HepG2 (cell line): ENCODE measurements around the gene CCM2. TPM values are rescaled to one million over a fixed set of nuclear protein-coding genes. Genes with fewer than 3 reads are reported as not detected.

Experiments
- ATF1 ChIP-seq: IDR thresholded peaks from 2 replicates; pipeline ENCODE4 v1.6.1; 2016; ENCODE audit warnings: mild to moderate bottlenecking, control low read depth
- HNRNPL ChIP-seq: fragments of 200-400 bp; formaldehyde crosslinking; IDR thresholded peaks from 2 replicates; pipeline ENCODE4 v1.6.1; 2017; ENCODE audit warnings: mild to moderate bottlenecking, low read depth, low read length
- MAF1 ChIP-seq: sonication (generic); formaldehyde crosslinking; IDR thresholded peaks from 2 replicates; pipeline ENCODE4 v1.5.0; 2020; ENCODE audit warnings: missing genetic modification reagents, borderline replicate concordance
- NR2F2 ChIP-seq: IDR thresholded peaks from 2 replicates; pipeline ENCODE4 v1.6.1; 2012; ENCODE audit warnings: low read depth, inconsistent platforms, borderline replicate concordance
- SIN3B ChIP-seq: fragments of 150-350 bp; IDR thresholded peaks from 2 replicates; pipeline ENCODE4 v1.6.1; 2014; ENCODE audit warnings: low read length
- ZBTB40 ChIP-seq, 2 experiments: fragments of 450-650 bp in 1 of 2; sonication (generic) in 1 of 2; formaldehyde crosslinking in 1 of 2; IDR thresholded peaks; 2 replicates each; pipeline versions ENCODE4 v1.6.1 to v1.8.0; 2016 to 2022; ENCODE audit warnings: antibody characterized with exemption in 1 of 2, mild to moderate bottlenecking in 1 of 2, missing genetic modification reagents in 1 of 2
- ZBTB7B ChIP-seq: sonication (generic); formaldehyde crosslinking; IDR thresholded peaks from 2 replicates; pipeline ENCODE4 v1.4.0; 2020; ENCODE audit warnings: missing genetic modification reagents
- ZEB1 ChIP-seq: IDR thresholded peaks from 2 replicates; pipeline ENCODE4 v1.6.1; 2012; ENCODE audit warnings: mild to moderate bottlenecking, low read depth, inconsistent platforms; ENCODE audit not compliant: insufficient replicate concordance
- ZNF143 ChIP-seq: sonication (generic); formaldehyde crosslinking; IDR thresholded peaks from 2 replicates; pipeline ENCODE4 v1.4.0; 2020; ENCODE audit warnings: missing genetic modification reagents
- ZNF256 ChIP-seq: sonication (generic); formaldehyde crosslinking; conservative IDR thresholded peaks from 2 replicates; pipeline ENCODE4 v1.4.0; 2020; ENCODE audit warnings: missing genetic modification reagents
- ZNF263 ChIP-seq: sonication (generic); formaldehyde crosslinking; IDR thresholded peaks from 2 replicates; pipeline ENCODE4 v1.4.0; 2020; ENCODE audit warnings: missing genetic modification reagents
- ZNF275 ChIP-seq: sonication (generic); formaldehyde crosslinking; IDR thresholded peaks from 2 replicates; pipeline ENCODE4 v1.8.0; 2022; ENCODE audit warnings: missing genetic modification reagents, mild to moderate bottlenecking, inconsistent platforms, borderline replicate concordance
- ZNF589 ChIP-seq: sonication (generic); formaldehyde crosslinking; conservative IDR thresholded peaks from 2 replicates; pipeline ENCODE4 v1.8.0; 2022; ENCODE audit warnings: mild to moderate bottlenecking, moderate library complexity, missing genetic modification reagents
- ZNF597 ChIP-seq: sonication (generic); formaldehyde crosslinking; IDR thresholded peaks from 2 replicates; pipeline ENCODE4 v1.5.0; 2020; ENCODE audit warnings: missing genetic modification reagents
- polyA plus RNA-seq, 8 experiments: library from polyadenylated mRNA; depleted of rRNA in 3 of 8; stranded (reverse) in 7 of 8; unstranded in 1 of 8; fragments of >200 nt; fragmentation: Illumina TruSeq in 4 of 8; extraction: Trizol in 4 of 8; gene quantifications; 2 replicates each; pipeline versions ENCODE4 v1.2.1 to v1.2.3, GENCODE V29; 2011 to 2016; ENCODE audit warnings: low read depth in 4 of 8, missing spikeins in 1 of 8, mixed read lengths in 1 of 8; ENCODE audit not compliant: insufficient read depth in 1 of 8
- total RNA-seq, 5 experiments: library from RNA; depleted of rRNA; stranded (reverse); fragments of >200 nt; fragmentation: Illumina TruSeq; extraction: Trizol; gene quantifications; 2 replicates each; pipeline ENCODE4 v1.2.3, GENCODE V29; 2016; ENCODE audit warnings: low read depth in 1 of 5
- TF ChIP-seq, protein P1 (sequence below): sonication (generic); formaldehyde crosslinking; IDR thresholded peaks from 2 replicates; pipeline ENCODE4 v1.5.1; 2020; ENCODE audit warnings: mild to moderate bottlenecking, missing genetic modification reagents, borderline replicate concordance

The CCM2 gene
- total and polyA plus RNA-seq, 2 of the 13 experiments (the other 11 are each of a cell fraction or from before 2014, with no cell fraction given) = 13.7 to 15.8 TPM

DNA sequence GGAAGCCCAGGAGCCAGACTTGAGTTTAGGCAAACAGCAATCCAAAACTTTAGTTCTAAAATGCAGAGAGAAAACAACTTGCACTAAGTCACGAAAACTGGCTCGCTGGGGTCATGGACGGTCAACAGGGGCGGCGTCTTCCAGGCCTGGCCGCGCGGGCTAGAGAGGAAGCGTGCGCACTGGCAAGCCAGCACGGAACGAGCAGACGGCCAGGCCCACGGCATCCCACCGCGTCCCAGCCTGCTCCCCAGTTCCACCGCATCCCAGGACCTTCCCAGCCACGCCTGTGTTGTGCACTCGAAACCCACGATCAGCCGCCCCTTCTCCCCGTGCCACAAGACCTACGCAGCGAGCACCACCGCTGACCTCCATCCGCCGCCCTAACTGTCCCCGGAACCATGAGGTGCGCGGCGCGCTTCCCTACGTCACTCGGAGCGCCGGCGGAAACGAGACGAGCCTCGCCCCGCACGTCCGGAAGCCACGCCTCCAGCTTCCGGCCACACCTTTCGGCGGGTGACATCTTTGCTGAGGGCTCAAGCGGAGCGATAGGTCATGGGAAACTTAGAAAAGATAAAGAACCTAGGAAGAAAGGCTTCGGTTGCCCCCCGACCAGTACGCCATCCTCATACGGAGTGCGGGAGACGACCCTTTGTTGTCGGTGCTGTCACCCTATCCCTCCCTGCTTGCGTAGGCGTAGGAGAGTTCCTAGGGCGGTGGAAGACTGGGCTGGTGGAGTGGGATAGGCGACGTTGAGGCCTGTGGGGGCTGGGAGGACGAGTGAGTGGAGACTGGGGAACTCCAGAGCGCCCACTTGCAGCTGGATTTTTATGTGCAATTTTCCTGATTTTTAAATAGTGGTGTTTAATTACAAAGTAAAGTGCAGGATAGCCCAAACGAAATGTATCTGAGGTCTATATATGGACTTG is 111.6 kb downstream of the CCM2 start, which contains the start of gene TBRG4 (continued):
- TF ChIP-seq ZBTB40 (IDR thresholded peaks at IDR 0.05) (peak; percentile 50), ZBTB40 (CRISPR knock-in tag; IDR thresholded peaks at IDR 0.05) (peak; percentile 80), MAF1 (CRISPR knock-in tag) (peak; percentile 91), ZNF275 (CRISPR knock-in tag) (peak; percentile 98; the same call in 1 of the 2 replicates), HNRNPL (peak; percentile 65; the same call in 1 of the 2 replicates), ZNF589 (CRISPR knock-in tag) (peak; percentile 85; the same call in 1 of the 2 replicates), ATF1 (CRISPR knock-in tag) (peak; percentile 99), ZNF256 (CRISPR knock-in tag) (0 out of 2 replicates have a peak, but pooled peaks have one; percentile 84), NR2F2 (peak; percentile 30; the same call in 1 of the 2 replicates), SIN3B (peak; percentile 88), ZEB1 (no peak), ZNF143 (no peak; the same call in 1 of the 2 replicates), ZNF597 (0 out of 2 replicates have a peak, but pooled peaks have one; percentile 21), ZNF263 (peak; percentile 69), ZBTB7B (no peak)
- TF ChIP-seq, protein P1, sequence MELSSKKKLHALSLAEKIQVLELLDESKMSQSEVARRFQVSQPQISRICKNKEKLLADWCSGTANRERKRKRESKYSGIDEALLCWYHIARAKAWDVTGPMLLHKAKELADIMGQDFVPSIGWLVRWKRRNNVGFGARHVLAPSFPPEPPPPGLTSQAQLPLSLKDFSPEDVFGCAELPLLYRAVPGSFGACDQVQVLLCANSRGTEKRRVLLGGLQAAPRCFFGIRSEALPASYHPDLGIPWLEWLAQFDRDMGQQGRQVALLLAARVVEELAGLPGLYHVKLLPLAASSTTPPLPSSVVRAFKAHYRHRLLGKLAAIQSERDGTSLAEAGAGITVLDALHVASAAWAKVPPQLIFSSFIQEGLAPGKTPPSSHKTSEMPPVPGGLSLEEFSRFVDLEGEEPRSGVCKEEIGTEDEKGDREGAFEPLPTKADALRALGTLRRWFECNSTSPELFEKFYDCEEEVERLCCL (CRISPR knock-in tag) = 0 out of 2 replicates have a peak, but pooled peaks have one; percentile 29
